Dermis blood vessel endothelial cell (primary cell): ENCODE measurements around the gene MYBPC3. TPM values are rescaled to one million over a fixed set of nuclear protein-coding genes. Genes with fewer than 3 reads are reported as not detected.
A peak's percentile ranks its signal among the peaks of the same experiment; 100 is the strongest.

Source experiments
- DNase-seq: peaks from one replicate; pipeline ENCODE4 v3.0.0; 2010
- total RNA-seq: library from RNA; depleted of rRNA; stranded (reverse); fragments of >200 nt; gene quantifications from 2 replicates; pipeline ENCODE4 v1.2.3, GENCODE V29; 2014

MYBPC3 gene
- not detected in 2 replicates for total RNA-seq

GRCh38 chr11:47352556-47352955, at the start of gene MYBPC3:
Gene MYBPC3, minus strand, starts transcription at chr11:47352702. Its CDS starts 55 bp downstream, at chr11:47352647.
- DNase-seq: no peak

- DNase-seq: no peak
Measured at GRCh38 chr11:47400768-47401279, 48.3 kb upstream of the MYBPC3 start.

- peak; percentile 40 for DNase-seq
Measured at GRCh38 chr11:47399860-47400767, 47.6 kb upstream of the MYBPC3 start.

- no peak for DNase-seq
Measured at GRCh38 chr11:47398551-47398950, 46.0 kb upstream of the MYBPC3 start.

- no peak for DNase-seq
Measured at GRCh38 chr11:47398011-47398410, 45.5 kb upstream of the MYBPC3 start.

- no peak for DNase-seq
Measured at GRCh38 chr11:47396049-47396320, 43.5 kb upstream of the MYBPC3 start.

GRCh38 chr11:47395223-47396048, 42.9 kb upstream of the MYBPC3 start:
- no peak for DNase-seq

GRCh38 chr11:47394322-47395222, 42.1 kb upstream of the MYBPC3 start:
- DNase-seq: peak; percentile 96

- no peak for DNase-seq
Measured at GRCh38 chr11:47394050-47394321, 41.5 kb upstream of the MYBPC3 start.

- DNase-seq: peak; percentile 58
Measured at GRCh38 chr11:47393163-47394049, 40.9 kb upstream of the MYBPC3 start.

- DNase-seq: no peak
Measured at GRCh38 chr11:47392546-47393162, 40.2 kb upstream of the MYBPC3 start.

- DNase-seq: no peak
Measured at GRCh38 chr11:47391711-47392432, 39.4 kb upstream of the MYBPC3 start.

- DNase-seq: no peak
Measured at GRCh38 chr11:47391077-47391583, 38.6 kb upstream of the MYBPC3 start.

- DNase-seq: no peak
Measured at GRCh38 chr11:47390422-47390760, 37.9 kb upstream of the MYBPC3 start.

GRCh38 chr11:47389577-47390421, 37.3 kb upstream of the MYBPC3 start:
- no peak for DNase-seq

- DNase-seq: no peak
Measured at GRCh38 chr11:47388697-47389576, 36.4 kb upstream of the MYBPC3 start.

- no peak for DNase-seq
Measured at GRCh38 chr11:47387944-47388696, 35.6 kb upstream of the MYBPC3 start.

GRCh38 chr11:47384498-47384897, 32.0 kb upstream of the MYBPC3 start:
- DNase-seq: no peak
